H4 (cell line): ENCODE measurements around the gene GNAT3. TPM values are rescaled to one million over a fixed set of nuclear protein-coding genes. Genes with fewer than 3 reads are reported as not detected.

ENCODE experiments used
- DNase-seq: peaks from one replicate; pipeline ENCODE4 v3.0.0-alpha.2; 2015; ENCODE audit warnings: low spot score
- total RNA-seq: library from RNA; depleted of rRNA; stranded (reverse); fragments of >200 nt; shearing (Covaris generic); gene quantifications from 2 replicates; pipeline ENCODE4 v1.2.3, GENCODE V29; 2014

The GNAT3 gene
- total RNA-seq, 1 experiment from 2014 or later: 0.08 TPM

DNA sequence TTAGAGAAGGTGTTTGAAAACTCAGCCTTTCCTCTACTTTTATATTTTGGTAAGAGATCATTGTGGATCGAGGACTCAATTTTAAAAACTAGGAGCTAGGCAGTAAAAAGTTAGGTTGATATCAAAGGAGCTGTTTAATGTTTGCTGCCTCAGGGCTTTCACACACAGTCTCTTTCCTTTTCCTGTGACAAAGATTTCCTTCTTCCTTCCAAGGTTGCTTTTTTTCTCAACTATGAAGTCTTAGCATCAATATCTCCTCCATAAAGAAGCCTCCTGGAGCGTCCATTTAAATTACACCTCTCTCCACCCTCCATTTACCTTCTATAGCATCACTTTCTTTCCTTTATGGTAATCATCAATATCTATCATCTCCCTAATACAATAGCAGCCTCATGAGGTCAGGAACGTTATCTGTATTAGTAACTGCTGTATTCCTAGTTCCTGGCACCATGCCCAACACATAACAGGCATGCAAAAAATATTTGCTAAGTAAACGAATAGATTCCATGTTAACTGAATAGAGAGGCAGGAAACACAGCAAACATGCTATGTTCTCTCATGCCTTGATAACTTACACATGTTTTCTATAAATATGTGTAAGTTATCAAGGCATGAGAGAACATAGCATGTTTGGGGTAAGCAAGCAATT lies 48.5 kb downstream of the GNAT3 start:
- DNase-seq: no peak

- no peak for DNase-seq
Observed at GRCh38 chr7:80460857-80461256, 51.0 kb downstream of the GNAT3 start.

- no peak for DNase-seq
Observed at GRCh38 chr7:80459776-80460510, 51.9 kb downstream of the GNAT3 start.

GRCh38 chr7:80458822-80459725 lies 52.8 kb downstream of the GNAT3 start:
- DNase-seq: no peak

DNA sequence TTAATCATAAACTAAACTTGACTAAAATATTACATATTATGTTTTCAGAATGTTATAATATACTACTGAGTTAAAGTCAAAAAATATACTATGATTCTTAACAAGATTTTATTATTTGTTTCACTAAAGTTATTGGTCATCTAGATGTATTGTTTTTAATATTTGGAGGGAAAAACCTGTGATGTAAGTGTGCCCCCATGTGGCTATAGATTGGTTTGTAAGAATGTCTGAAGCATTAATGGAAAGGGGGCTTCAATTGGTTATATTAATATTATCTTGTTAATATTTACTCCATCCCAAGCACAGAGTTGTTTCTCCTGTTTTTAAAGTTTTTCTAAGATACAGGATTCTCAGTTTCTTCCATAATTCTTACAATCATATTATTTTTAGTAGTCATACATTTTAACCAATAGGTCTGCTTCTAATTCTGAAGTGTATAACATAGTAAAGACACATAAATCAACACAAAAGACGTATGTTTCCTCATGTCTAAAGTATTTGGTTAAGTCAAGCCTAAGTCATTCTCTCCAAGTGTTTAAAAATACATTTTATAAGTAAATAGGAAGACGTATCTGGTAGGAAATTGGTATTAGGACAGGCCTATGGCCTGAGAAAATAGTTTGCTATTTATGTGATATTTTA lies 58.0 kb downstream of the GNAT3 start:
- no peak for DNase-seq

DNA sequence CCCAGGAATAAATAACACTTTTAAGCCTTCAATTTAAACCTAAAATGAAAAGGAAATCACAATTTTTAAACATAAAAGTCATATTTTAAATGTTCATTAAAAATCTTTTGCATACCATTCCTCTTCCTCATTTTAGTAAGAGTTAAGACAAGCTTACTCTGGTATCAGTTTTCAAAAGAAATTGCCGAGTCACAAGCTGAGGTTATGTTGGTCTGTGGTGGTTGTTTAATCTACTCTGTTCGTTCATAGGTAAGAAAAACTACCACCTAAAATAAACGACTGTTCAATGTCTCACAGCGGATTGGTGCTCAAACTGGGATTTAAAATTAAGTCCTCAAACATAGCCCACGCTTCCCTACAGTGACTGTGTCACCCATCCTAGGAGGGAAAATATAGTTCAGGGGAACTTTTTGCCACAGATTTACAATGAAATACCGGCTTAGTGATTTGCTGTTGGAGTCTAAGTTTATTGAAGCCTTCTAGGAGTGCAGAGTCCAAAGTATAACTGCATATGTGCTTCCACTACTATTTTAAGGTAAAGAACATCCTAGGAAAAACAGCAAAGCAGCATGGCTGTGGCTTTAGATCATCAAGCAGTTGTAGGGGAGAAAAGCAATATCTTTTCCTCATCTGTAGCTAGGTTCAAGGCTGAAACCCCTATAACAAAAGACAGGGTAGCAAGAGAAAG lies 61.1 kb downstream of the GNAT3 start:
- peak; percentile 84 for DNase-seq

DNA sequence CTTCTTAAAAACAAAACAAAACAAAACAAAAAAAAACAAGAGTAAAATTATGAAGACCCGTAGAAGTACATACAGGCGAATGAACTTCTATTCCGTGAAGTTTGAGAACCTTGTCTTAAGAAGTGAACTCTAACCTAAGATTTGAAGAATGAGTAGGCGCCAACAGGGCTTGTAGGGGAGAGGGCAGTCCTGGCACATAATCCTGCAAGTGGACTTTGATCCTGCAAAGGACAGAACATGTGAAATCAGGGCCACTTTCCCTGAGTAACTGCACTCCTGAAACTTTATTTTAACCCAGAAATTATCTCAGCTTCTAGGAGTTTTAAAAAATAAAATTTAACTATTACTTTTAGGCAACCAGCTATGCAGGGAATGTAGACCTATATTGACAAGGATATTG lies 62.0 kb downstream of the GNAT3 start:
- DNase-seq: no peak

GRCh38 chr7:80445351-80445750 lies 66.5 kb downstream of the GNAT3 start:
- DNase-seq: no peak

DNA sequence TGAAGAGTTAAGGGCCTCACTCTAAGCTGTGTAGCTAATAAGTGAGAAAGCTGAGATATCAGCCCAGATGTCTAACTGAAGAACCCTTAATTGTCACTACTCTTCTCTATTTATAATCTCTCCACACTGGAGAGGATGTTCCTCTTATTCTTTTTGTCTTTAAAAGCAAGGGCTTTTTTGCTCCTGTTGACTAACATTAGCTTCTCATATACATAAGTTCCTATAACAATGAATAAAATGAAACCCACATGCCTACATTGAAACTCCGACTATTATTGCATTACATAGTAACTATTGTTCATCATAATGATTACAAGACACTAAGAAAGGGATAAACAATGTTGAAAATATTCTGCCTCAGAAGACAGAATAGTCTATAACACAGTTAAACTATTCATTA lies 67.1 kb downstream of the GNAT3 start:
- no peak for DNase-seq

DNA sequence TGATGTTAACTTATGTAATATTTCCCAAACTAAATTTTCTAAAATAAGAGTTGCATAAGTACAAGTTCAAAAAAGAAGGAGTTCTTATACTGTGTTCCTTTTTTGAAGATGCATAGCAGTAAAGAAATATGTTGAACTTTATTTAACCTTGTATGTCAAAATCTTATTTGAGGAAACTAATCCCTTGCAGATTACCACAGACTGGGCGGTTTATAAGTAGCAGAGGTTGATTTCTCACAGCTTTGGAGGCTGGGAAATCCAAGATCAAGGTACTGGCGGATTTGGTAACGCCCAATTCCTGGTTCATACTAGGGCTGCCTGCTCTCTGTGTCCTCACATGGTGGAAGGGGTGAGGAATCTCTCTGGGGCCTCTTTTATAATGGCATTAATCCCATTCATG lies 68.5 kb downstream of the GNAT3 start:
- DNase-seq: no peak

- no peak for DNase-seq
Observed at GRCh38 chr7:80440883-80441282, 71.0 kb downstream of the GNAT3 start.

DNA sequence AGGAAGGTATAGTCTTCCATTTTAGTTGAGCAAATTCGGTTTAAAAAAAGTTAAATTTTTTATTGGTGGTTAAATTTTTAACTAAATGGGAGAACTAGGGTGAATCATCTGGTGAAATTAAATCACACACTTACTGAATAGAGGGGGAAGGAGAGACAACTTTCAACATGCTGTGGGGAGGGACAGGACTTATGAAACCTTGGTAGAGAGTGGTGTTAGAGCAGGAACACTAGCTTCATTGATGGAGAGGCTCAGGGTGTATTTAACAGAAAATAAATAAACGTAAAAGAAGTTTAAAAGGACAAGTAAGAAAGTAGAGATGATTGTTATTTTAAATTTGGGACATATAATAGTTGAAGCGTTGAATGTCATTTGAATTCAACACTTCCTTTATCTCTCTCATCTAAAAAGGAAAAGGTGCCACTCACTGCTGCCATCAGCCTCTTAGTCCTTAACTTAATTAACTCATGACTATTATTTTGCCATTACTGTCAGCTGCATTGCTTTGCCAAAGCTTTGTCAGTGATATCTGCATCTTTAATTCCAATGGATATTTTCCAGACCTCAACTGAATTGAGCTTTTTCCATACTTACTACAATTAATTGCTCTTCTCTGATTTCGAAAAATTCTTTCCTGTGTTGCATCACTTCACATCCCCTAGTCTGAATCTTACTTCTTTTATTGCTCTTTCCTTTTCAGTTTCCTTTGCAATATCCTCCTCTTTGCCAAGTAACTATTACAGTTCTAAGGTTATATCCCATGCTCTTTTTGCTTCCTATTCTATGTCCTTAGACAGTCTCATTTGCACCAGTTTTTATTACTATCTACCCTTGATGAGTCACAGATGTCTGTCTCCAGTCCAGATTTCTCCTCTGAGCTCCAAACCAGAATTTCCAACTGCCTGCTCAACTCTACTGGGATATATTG lies 71.7 kb downstream of the GNAT3 start:
- peak; percentile 27 for DNase-seq

DNA sequence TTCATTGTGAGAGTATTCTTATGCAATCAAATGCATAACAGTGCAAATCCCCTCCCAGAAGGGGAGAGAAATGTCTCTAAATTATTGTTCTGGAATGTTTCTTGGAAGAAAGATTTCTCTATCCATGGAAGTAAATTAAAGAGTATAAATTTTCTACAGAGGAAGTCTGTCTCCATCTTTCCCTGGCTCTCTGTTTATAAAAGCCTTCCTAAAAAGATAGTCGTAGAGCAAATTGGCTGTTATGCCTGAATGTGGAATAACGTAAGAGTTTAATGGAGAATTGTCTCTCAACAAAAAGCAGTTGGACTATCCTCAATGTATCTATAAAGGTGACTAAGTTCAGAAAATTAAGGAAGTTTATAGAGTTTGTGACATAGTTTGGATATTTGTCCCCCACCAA lies 76.3 kb downstream of the GNAT3 start:
- DNase-seq: no peak

- no peak for DNase-seq
Observed at GRCh38 chr7:80434047-80434446, 77.8 kb downstream of the GNAT3 start.

DNA sequence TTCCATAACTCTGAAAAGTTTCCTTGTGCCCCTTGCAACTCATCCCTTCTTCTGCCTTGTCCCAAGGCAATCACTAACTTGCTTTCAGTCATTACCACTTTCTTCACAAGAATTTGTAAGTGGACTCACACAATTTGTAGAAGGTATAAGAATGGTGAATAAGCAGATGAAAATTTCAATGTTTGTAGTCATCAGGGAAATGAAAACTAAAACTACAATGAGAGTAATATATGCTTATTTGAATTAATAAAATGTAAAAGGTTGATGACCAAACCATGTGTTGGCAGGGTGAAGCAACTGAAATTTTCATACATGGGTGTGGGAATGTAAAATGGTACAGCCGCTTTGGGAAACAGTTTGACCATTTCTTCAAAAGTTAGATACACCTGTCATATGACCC lies 79.7 kb downstream of the GNAT3 start:
- DNase-seq: no peak

GRCh38 chr7:80429181-80429580 lies 82.7 kb downstream of the GNAT3 start:
- DNase-seq: no peak

DNA sequence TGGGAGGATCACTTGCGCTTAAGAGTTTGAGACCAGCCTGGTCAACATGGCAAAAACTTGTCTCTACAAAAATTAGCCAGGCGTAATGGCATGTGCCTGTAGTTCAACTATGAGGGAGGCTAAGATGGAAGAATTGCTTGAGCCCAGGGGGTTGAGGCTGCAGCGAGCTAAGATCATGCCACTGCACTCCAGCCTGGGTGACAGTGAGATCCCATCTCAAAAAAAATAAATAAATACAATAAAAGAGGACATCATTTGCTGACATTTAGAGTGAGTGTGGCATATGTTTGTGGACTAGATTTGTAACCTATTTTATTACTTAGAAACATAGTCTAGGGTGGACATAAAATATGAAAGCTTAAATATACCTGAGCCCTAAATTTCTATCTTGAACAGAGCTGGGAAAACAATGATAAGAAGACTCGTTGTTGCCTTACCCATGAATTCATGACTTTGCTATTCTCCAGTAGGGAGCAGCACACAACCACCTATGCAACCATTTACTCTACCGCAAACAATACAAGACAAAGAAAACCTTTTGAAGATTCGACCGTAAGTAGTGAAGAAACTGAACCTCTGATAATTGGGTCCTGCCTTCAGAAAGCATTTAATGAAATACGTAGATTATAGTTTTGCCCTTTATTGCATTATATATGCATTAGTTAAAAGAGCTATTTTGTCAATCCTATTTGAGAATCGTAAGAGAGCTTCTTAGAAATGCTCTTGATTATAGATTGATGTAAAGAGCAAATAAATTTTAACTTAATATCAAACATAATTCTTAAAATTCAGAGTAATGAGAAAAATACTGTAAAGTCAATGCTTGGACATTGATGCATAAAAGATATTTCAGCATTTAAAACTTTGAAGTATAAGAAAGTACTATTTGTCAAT lies 83.5 kb downstream of the GNAT3 start:
- DNase-seq: peak; percentile 83

DNA sequence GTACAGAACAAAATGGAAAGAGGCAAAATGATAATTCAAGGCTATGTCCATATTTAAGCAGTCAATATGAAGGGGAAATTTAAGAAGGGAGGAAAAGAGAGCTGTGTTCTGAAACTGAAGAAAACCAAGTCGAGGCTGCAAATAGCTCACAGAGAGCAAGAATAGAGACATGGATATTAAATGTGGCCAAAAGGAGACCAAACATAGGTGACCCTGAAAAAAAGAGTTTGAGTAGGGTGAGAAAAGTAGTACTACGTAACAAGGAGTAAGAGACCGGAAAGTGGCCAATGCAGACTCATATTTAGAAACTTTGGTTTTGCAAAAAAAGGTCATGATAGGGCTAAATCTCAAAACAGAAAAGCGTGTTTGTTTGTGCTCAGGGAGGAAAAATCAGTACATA lies 84.6 kb downstream of the GNAT3 start:
- DNase-seq: no peak

GRCh38 chr7:80420876-80421275 lies 91.0 kb downstream of the GNAT3 start:
- no peak for DNase-seq
